Stimulated activated CD4-positive, alpha-beta T cell treated with anti-CD3 and anti-CD28 coated beads, Interleukin-1b, Interleukin-23, amount 100 ng/mL, for 4 hours (primary cell): ENCODE results near the gene DYNC1LI1.
"Not testable (repeated sequence)": the region's sequence is repeated elsewhere in the genome, so short reads cannot be mapped to it uniquely, and the experiment has no call there.

Source experiments
- DNase-seq, 2 donors: peaks; one replicate each; pipeline ENCODE4 v3.0.0-alpha.2; 2020; ENCODE audit warnings: low read depth in 2 of 2

DYNC1LI1 gene

GRCh38 chr3:32531010-32531647, 39.5 kb downstream of the DYNC1LI1 start:
- DNase-seq = no peak

DNA sequence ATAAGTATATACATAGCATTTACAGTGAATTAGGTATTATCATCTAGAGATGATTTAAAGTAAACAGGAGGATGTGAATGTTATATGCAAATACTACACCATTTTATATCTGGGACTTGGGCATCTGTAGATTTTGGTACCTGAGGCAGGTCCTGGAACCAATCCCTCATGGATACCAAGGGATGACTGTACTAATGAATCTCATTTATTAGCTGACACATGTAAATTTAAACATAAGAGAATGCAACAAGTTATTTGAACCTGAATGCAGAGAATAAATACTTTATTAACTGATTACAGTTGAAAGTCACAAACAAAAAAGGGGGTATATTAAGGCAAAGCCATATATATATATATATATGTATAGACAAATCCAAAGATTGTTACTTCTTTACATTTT, 44.9 kb downstream of the DYNC1LI1 start:
- no peak for DNase-seq

DNA sequence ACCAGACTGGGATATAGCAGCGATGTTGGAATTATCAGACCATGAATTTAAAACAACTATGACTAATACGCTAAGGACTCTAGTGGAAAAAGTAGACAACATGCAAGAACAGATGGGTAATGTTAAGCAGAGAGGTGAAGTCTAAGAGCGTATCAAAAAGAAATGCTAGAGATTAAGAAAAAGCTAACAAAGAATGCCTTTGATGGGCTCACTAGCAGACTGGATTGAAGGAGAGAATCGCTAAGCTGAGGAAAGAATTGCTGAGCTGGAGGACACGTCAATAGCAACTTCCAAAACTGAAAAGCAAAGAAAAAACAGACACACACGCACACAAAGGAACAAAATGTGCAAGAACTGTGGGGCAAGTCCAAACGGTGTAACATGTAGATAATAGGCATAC, 48.0 kb downstream of the DYNC1LI1 start:
- no peak for DNase-seq

DNA sequence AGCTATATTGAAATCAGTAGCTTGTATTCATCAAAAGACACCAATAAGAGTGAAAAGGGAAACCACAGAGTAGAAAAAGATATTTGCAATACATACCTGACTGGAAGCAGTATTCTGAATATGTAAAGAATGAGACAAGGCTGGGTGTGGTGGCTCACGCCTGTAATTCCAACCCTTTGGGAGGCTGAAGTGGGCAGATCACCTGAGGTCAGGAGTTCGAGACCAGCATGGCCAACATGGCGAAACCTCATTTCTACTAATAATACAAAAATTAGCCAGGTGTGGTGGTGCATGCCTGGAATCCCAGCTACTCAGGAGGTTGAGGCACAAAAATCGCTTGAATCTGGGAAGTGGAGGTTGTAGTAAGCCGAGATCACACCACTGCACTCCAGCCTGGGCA, 51.7 kb downstream of the DYNC1LI1 start:
- not testable (repeated sequence) for DNase-seq

GRCh38 chr3:32516751-32517150, 53.9 kb downstream of the DYNC1LI1 start:
- DNase-seq = not testable (repeated sequence)

- no peak for DNase-seq
Measured at GRCh38 chr3:32511005-32511404, 59.7 kb downstream of the DYNC1LI1 start.

GRCh38 chr3:32510075-32510724, 60.5 kb downstream of the DYNC1LI1 start:
- DNase-seq = peak; percentile 24 to 54

DNA sequence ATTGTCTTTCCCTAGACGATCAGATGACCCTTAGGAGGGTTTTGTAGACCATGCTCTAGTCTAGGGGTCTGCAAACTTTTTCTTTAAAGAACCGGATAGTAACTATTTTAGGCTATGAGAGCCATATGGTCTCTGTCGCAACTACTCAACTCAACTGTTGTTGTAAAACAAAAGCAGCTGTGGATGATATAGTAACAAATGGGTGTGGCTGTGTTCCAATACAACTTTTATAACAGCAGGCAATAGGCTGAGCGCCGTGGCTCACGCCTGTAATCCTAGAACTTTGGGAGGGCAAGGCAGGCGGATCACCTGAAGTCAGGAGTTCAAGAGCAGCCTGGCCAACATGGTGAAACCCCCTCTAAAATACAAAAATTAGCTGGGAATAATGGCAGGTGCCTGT, 61.9 kb downstream of the DYNC1LI1 start:
- DNase-seq = no peak

GRCh38 chr3:32506466-32506865, 64.2 kb downstream of the DYNC1LI1 start:
- DNase-seq = no peak

DNA sequence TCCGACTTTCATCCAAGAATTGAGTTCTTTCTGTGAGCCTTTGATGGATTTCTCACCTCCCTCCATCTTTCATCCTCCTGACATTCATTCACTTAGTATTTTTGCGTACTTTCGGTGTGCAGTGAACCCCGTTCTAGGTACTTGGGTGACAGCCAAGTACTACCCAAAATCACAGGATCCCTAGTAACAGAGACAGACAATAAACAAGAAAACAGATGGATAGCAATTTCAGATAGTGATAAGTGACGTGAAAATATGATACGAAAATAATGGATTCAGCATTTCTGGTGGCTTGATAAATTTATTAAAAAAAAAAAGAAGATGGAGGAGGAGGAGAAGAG, 67.7 kb downstream of the DYNC1LI1 start:
- no peak for DNase-seq

GRCh38 chr3:32502118-32502945, 68.3 kb downstream of the DYNC1LI1 start, which contains the start of gene CMTM6:
CMTM6 (minus strand) TSS chr3:32502852; CDS start chr3:32502745, 107 bp downstream.
- DNase-seq = peak; percentile 60 to 71

DNA sequence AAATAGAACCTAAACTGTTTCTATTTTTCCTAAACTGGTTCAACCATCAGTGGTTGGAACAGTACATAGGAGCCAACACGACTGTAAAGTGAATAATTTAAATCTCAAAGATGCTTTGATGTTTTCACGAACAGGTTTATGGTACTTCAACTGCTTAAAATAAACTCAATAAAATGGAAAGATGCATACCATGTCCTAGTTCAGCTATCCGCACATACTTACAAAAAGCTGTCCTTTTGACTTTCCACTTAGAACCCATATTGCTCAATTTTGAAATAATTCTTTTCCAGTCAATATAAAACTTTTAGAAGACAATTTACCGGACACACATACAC, 68.9 kb downstream of the DYNC1LI1 start:
- DNase-seq = no peak

GRCh38 chr3:32500880-32501782, 69.5 kb downstream of the DYNC1LI1 start:
- no peak for DNase-seq

DNA sequence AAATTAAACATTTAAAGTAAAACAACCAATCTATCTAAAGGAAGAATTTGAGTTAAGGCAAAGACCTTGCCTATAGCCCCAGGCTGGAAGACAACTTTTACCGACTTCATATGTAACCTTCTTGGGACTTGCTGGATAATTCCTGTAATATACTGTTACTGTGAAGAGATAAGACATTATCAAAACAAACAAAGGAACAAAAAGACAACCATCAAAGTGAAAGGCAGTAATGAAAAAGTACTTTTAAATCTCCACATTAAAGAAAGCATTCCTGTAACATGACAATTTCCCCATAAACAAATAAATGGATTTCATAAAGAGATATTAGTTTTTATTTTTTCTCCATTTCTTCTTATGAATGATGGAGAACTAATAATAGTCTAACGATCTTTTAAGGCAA, 70.4 kb downstream of the DYNC1LI1 start:
- DNase-seq = no peak

- no peak for DNase-seq
Measured at GRCh38 chr3:32499585-32499984, 71.1 kb downstream of the DYNC1LI1 start.

GRCh38 chr3:32498992-32499391, 71.7 kb downstream of the DYNC1LI1 start:
- no peak for DNase-seq

DNA sequence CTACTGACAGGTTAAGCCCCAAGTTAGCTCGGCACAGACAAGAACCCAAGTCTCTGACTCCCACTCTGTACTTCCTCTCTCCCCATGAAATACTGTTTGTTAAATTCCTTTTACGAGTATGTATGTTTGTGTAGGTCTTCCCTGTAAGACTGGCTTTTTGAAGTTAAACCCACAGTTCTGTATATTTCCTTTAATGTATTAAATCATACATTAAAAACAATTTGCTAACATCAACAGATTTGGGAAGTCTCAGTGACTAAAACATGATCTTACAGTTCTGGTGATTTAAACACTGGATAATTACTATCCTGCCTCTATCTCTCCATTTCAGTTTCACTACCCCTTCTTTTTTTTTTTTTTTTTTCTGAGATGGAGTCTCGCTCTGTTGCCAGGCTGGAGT, 72.4 kb downstream of the DYNC1LI1 start:
- no peak for DNase-seq

DNA sequence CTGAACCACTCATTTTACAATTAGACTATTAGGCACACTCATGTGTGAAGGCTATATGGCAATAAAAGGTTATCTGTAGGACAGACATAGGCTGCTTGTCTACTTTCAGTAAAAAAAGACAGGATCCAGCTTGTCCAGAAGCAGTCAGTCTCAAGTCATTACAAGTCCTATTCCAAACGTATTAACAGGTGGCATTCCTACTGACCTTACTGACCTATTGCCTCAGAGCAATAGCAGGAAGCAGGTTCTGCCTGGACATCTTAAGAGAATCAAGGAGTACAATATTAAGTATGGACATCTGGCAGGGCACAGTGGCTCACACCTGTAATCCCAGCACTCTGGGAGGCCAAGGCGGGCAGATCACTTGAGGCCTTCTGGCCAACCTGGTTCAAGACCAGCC, 75.0 kb downstream of the DYNC1LI1 start:
- DNase-seq = no peak

GRCh38 chr3:32495085-32495484, 75.6 kb downstream of the DYNC1LI1 start:
- no peak for DNase-seq

GRCh38 chr3:32493437-32494414, 76.9 kb downstream of the DYNC1LI1 start:
- no peak for DNase-seq
